Measurements from ENCODE around the gene UNC5B.
A peak's percentile ranks its signal among the peaks of the same experiment; 100 is the strongest.

The UNC5B gene

GRCh38 chr10:71280825-71281224, 68.5 kb downstream of the UNC5B start:
- no peak for DNase-seq (ENCODE audit: low spot score)
- TF ChIP-seq CTCF (IDR thresholded peaks at IDR 0.05) = no peak
- H3K27ac ChIP-seq = no peak overlapping the region
- H3K4me3 ChIP-seq = no peak overlapping the region

GRCh38 chr10:71281646-71282322, 69.4 kb downstream of the UNC5B start:
- H3K27ac ChIP-seq = no peak overlapping the region

GRCh38 chr10:71282323-71282680, 69.9 kb downstream of the UNC5B start:
- DNase-seq (ENCODE audit: low spot score) = no peak
- TF ChIP-seq CTCF (IDR thresholded peaks at IDR 0.05) = no peak
- Histone ChIP-seq H3K27ac (no peak overlapping the region), H3K4me3 (no peak overlapping the region)

More at GRCh38 chr10:71281646-71282322, 69.4 kb downstream of the UNC5B start:
- no peak for TF ChIP-seq CTCF (IDR thresholded peaks at IDR 0.05)
- H3K4me3 ChIP-seq = no peak overlapping the region
- DNase-seq (ENCODE audit: low spot score) = no peak

- H3K27ac ChIP-seq = no peak overlapping the region
- TF ChIP-seq CTCF (IDR thresholded peaks at IDR 0.05) = no peak
- H3K4me3 ChIP-seq = no peak overlapping the region
- no peak for DNase-seq (ENCODE audit: low spot score)
Measured at GRCh38 chr10:71283410-71283809, 71.0 kb downstream of the UNC5B start.

- DNase-seq (ENCODE audit: low spot score) = no peak
- no peak overlapping the region for H3K27ac ChIP-seq
- TF ChIP-seq CTCF (IDR thresholded peaks at IDR 0.05) = no peak
- H3K4me3 ChIP-seq = no peak overlapping the region
Measured at GRCh38 chr10:71283876-71284275, 71.5 kb downstream of the UNC5B start.

- TF ChIP-seq CTCF (IDR thresholded peaks at IDR 0.05) = no peak
- no peak for DNase-seq (ENCODE audit: low spot score)
- H3K27ac ChIP-seq = no peak overlapping the region
- H3K4me3 ChIP-seq = no peak overlapping the region
Measured at GRCh38 chr10:71284544-71285179, 72.3 kb downstream of the UNC5B start.

GRCh38 chr10:71285180-71285545, 72.8 kb downstream of the UNC5B start:
- Histone ChIP-seq H3K4me3 (no peak overlapping the region), H3K27ac (no peak overlapping the region)
- no peak for DNase-seq (ENCODE audit: low spot score)
- peak; percentile 51 for TF ChIP-seq CTCF (IDR thresholded peaks at IDR 0.05)
